Smooth muscle cell of the umbilical artery (primary cell): ENCODE data around the gene AGK. TPM values are rescaled to one million over a fixed set of nuclear protein-coding genes. Genes with fewer than 3 reads are reported as not detected.

Experiments
- total RNA-seq: library from RNA; depleted of rRNA; stranded (reverse); fragments of >200 nt; gene quantifications from 2 replicates; pipeline ENCODE4 v1.2.3, GENCODE V29; 2014

The AGK gene
- 23.8 and 35.0 TPM in 2 replicates for total RNA-seq

DNA sequence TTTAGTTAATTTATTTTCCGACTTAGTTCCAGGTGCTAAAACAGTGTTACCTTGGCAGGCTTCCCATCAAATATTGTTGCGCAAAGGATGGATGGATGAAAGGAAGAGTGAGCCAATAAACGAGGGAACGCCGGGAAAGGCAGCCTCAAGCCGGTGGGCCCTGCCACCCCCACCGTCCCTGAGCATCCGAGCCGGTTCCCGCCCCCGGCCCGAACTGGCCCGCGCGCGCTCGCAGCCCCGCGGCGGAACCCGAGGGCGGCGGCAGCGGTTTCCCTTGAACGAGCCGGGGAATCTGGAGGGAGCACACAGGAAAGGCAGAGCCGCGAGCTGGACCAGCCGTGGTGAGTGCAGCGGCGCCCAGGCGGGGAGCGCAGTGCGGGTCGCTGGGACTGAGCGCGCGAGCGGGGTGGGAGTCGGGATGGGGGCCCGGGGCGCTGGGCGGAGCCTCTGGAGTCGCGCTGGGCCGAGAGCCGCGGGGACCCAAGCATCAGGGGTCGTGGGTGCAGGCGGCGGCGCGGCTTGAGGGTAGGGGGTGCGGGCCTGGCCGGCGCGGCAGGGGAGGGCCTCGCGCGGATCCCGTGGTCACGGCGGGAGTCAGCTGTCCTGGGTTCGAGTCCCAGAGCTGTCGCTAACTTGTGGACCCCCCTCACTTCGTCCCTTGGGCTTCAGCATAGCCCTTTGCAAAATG, at the start of gene AGK:
AGK (plus strand) TSS at position 317 of the 688 bp plus-strand sequence. CDS start 4,057 bp downstream, outside the sequence.

DNA sequence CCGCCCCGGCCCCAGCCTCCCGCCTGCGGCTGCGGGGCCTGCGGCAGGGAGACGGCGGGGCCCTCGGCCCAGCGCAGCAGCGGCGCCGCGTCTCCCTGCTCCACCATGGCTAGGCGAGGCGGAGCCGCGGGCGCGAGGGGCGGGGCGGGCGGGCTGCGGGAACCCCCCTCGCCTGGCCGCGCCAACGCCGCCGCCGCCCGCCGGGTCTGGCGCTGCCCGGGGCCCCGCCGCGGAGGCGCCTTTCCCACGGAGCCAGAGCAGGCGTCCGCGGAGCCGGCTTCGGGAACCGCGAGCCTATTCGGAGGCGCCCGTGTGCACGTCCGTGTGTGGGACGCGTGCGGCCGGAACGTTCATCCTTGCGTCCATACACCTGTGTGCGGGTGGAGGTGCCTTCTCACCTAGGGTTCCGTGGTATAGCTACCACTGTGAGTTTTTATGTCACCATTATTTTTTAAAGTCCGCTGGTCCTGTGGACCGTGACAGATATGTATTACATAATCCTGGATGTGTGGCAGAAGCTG, 150.9 kb downstream of the AGK start, which contains the start of gene DENND11:
DENND11 (minus strand) TSS at position 120 of the 521 bp plus-strand sequence; CDS start at position 107, 13 bp downstream.

Other genes with a start within 250 kb of the AGK start
- gene DENND11, start 150.8 kb downstream of the AGK start, total RNA-seq = 6.8 and 7.7 TPM in 2 replicates
- not detected in 2 replicates for gene WEE2, start 156.9 kb downstream of the AGK start, total RNA-seq
- gene SSBP1, start 186.9 kb downstream of the AGK start, total RNA-seq = 125 and 132 TPM in 2 replicates
- 1.2 and 2.5 TPM in 2 replicates for gene TAS2R3, start 212.7 kb downstream of the AGK start, total RNA-seq
- 1.2 and 1.4 TPM in 2 replicates for gene TAS2R4, start 225.3 kb downstream of the AGK start, total RNA-seq
- gene TAS2R5, start 238.8 kb downstream of the AGK start, total RNA-seq = 1.2 and 1.5 TPM in 2 replicates